Caki2 (cell line): ENCODE data around the gene MME. TPM values are rescaled to one million over a fixed set of nuclear protein-coding genes. Genes with fewer than 3 reads are reported as not detected.

Experiments used
- DNase-seq: peaks from one replicate; pipeline ENCODE4 v3.0.0-alpha.2; 2015; ENCODE audit warnings: low read depth
- in situ Hi-C: cut with HindIII; loops from 2 replicates; pipeline ENCODE4 v1.10.0; 2016; ENCODE audit warnings: low sequenced_read_pairs, low pct_unique_long_range_greater_than_20kb, mixed read lengths
- total RNA-seq: library from RNA; depleted of rRNA; stranded (reverse); fragments of >200 nt; shearing (Covaris generic); gene quantifications from 2 replicates; pipeline ENCODE4 v1.2.3, GENCODE V29; 2014; ENCODE audit warnings: low replicate concordance; rRNA removed

The MME gene
- total RNA-seq: 0.12 and 0.88 TPM in 2 replicates

DNA sequence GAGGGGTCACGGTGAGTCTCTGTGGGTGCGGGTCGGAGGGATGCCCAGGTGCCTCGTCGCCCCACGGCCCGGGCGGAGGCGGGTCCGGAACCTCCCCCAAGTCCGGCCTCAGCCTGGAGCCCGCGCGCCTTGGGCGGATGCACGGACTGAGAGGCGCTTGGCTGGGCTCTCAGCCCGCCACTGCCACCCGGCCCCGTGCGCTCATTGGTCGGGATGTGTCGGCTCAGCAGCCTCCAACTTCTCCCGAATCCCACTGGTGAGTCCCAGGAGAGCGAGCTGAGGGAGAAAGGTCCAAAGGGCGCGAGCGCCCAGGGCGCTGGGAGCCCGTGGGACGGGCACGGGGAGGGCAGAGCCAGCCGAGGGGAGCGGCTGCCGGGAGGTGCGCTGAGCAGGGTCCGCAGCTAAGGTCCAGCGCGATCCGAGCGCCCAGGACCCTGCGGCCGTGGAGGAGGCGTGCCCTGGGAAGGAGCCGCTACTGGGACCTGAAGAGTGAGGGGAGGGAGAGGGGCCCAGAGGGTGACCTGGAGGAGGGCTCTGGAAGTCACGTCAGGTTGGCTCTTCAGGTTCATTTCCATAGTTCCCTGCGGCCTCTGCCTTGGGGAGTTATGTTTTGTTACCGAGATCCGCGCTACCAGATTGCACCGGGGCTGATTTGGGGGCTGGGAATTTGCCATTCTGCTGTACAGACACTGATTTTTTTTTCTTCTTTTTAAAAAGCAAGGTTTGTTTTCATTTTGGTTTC lies at the start of gene MME:
Gene MME, plus strand, starts transcription at position 574 of the 742 bp plus-strand sequence. CDS start 3,849 bp downstream, outside the sequence.
- in situ Hi-C loops: no loop called here
- DNase-seq: peak; percentile 58

DNA sequence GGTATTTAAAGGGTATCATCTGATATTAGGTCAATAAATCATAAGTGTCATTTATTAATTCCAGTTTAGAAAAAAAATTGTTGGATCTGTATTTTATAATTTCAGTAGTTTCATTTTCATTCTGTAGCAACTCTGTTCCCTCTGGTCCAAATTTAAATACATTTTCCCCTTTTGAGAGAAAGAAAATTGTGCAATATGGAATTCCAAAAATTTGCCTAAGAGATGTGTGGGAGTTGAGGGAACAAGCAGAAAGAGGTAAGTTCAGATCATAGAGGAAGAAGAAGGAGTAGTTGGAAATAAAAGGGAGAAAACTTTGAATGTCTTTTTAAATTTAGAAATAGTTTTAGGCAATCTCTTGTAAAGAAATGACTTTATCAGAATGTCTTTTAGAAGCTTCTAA lies 48.9 kb upstream of the MME start:
- DNase-seq: no peak
- in situ Hi-C loops: no loop called here

DNA sequence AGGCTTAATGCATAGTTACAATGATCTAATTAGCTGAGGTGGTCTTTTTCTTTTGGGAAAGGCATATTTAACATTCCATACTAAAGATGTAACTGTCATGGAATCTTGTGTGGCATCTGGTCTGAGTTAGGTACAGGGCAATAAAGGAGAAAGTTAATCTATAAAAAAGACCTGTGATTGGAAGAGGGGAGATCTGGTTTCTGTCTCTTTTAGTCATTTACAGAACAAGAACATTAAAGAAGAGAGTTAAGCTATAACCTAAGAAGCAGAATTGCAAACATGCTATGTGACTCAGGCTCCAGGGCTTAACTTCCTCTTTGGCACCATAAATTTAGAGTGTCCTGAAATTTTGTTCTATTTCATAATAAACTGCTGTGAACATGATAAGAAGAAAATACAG lies 47.2 kb upstream of the MME start:
- in situ Hi-C loops: no loop called here
- no peak for DNase-seq

DNA sequence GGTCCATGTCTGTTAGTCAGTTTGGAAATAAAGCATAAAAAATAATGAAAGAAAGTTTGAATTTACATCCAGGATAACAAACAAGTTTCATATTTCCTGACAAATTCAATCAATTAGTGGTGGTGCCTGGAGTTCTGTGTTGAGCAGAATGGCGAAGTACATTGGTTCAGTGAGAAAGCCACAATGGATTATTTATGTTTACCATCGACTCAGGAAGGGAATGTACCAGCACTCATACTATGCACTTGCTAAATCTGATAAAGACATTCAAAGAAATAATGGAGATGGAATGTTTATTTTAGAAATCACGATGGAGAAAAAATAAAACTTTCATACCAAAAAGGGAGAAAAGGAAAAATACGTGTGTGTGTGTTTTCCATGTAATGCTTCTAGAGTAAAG lies 45.3 kb upstream of the MME start:
- in situ Hi-C loops: no loop called here
- DNase-seq: no peak

DNA sequence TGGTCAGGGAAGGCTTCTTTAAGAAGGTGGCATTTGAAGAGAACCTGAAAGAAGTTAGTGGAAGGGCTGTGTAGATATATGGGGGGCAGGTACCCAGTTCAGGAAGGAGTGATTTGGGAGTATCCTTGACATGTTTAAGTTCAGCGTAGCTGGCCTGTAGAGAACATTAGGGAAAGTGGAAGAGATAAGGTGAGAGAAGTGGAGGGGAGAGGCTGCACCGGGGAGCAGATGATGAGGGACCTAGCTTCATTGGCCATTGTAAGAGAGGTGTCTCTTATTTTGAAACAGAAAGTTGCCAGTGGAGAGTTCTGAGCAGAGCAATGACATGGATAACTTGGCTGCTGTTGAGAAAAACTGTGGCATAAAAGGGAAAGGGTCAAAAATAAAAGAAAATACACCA lies 44.6 kb upstream of the MME start:
- no peak for DNase-seq
- in situ Hi-C loops: no loop called here

DNA sequence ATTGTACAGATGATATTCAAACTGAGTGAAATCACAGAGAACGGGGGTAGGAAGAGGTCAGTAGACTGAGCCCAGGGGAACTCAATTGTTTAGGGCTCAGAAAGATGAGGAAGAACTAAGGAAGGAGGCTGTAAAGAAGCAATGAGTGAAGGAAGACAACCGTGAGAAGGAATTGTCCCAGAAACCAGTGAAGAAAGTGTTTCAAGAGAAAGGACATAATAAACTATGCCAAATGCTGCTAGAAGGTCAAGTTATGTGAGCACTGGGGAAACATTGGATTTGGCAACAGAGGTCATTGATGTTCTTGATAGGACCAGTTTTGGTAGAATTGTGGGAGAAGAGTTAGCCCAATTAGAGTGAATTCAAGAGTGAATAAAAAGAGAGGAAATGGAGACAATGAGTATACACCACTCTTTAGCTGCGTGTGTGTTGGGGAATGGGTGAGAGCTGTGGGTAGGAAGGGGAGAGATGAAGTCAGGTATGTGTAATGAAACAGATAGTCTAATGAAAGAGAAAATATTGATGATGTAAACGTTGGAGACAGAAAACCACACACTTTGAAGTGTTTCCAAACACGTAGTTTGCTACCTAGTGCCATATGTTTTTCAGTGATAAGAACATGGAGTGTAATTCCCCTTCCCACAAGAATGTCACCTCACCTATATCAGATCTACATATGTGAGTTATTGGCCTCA lies 42.5 kb upstream of the MME start:
- DNase-seq: no peak
- in situ Hi-C loops: no loop called here

DNA sequence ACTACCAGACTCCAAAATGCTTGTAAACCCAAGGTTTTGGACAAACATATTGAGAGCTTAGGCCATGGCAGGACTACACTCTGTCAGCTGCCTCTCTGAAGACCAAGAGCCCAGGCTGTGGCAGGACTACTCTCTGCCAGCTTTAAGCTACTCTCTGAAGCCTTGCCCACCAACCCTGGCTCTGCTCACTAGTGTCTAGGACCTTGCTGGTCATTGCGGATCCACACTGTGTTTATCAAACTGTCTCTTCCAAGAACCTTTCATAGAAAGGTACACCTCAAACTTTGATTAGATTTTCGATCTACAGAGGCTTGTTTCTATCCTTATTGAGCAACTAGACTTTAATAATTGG lies 41.9 kb upstream of the MME start:
- DNase-seq: no peak
- in situ Hi-C loops: no loop called here

DNA sequence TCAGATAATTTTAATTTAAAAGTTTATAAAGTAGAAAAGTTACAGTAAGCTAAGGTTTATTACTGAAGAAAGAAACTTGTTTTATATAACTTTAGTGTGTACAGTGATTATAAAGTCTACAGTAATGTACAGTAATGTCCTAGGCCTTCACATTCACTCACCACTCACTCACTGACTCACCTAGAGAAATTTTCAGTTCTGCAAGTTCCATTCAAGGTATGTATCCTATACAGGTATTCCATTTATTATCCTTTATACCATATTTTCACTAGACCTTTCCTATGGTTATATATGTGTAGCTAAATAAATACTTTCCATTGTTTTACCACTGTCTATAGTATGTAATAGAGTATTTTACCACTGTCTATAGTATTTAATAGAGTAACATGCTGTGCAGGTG lies 33.2 kb upstream of the MME start:
- in situ Hi-C loops: no loop called here
- DNase-seq: no peak

DNA sequence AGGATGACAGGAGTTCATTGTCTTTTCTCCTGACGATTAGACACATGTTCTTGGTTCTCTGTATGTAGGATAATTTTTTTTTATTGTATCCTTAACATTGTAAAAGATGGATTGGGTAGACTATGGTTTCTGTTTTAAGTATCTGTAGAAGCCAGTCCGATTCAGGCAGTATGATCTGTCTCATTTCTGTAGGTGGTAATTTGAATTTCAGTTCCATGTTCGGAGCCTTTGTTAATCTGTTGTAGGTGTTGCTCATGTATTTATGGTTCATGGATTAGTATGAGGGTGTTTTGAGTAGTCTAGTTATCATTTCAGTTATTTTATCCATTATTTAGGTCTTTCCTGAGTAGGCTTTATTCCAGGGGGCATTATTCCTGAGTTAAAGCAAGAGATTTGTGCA lies 32.4 kb upstream of the MME start:
- in situ Hi-C loops: no loop called here

DNA sequence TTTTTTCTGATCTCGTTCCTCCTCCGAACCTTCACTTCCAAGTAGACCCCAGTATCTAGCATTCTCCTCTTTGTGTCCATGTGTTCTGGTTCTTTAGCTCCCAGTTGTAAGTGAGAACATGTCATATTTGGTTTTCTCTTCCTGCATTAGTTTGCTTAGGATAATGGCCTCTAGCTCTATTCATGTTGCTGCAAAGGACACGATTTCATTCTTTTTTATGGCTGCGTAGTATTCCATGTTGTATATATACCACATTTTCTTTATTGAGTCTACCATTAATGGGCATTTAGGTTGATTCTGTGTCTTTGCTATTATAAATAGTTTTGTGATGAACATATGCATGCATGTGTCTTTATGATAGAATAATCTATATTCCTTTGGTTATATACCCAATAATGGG lies 30.2 kb upstream of the MME start:
- DNase-seq: no peak
- in situ Hi-C loops: no loop called here

More for the DNA sequence above, 32.4 kb upstream of the MME start:
- DNase-seq: no peak

DNA sequence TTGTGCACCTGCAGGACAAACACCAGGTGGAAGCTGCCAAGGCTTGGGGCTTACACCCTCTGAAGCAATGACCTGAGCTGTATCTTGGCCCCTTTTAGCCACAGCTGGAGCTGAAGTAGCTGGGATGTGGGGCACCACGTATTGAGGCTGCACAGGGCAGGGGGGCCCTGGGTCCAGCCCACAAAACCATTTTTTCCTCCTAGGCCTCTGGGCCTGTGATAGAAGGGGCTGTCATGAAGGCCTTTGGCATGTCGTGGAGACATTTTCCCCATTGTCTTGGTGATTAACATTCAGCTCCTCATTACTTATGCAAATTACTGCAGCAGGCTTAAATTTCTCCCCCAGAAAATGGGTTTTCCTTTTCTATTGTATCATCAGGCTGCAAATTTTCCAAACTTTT lies 27.6 kb upstream of the MME start:
- in situ Hi-C loops: no loop called here
- DNase-seq: no peak

DNA sequence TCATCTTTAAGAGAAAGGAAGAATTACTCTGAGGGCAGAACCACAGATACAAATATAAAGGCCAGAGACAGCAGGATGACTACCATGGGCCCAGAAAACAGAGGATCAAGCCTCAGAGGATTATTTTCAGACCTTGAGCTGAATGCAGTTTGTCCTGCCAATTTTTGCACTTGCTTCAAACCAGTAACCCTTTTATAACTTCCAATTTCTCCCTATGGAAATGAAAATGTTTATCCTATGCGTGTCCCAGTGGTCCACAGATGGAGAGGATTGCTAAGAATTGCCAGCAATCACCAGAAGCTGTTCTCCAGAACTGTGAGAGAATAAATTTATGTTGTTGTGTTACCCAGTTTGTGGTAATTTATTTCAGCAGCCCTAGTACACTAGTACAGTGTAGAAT lies 26.4 kb upstream of the MME start:
- DNase-seq: no peak
- in situ Hi-C loops: no loop called here

DNA sequence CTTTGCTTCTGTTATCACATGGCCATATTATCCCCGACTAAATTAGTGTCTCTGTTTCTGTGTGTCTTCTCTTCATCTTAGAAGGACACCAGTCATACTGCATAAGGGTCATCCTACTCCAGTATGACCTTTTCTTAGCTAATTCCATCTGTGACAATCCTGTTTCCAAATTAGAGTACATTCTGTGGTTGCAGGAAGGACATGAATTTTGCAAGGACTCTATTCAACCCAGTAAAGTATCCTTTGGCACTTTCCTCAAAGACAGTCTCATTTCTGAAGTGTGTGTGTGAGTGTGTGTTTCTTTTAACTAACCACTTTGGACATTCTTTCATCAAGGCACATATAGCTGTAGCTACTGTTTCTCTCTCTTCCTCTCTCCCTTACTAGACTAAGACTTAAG lies 15.2 kb upstream of the MME start:
- no peak for DNase-seq
- in situ Hi-C loops: no loop called here

DNA sequence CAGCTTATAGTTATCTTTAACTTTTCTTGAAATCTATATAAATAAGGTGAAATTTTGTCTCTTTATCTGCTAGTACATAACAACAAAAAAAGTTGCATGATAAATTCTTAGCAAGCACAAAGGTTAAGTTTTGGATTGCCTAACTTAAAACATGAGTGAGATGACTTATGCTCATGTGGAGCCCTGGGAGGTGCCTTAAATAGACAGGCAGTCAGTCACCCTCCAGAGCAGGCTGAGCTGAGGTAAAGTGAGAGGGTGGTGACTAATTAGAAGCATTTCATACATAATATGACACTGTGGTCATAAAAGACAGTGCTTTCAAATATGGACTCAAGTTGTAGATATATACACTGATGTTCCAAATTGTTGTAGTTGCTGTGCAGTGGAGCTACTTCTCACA lies 14.6 kb upstream of the MME start:
- in situ Hi-C loops: no loop called here

DNA sequence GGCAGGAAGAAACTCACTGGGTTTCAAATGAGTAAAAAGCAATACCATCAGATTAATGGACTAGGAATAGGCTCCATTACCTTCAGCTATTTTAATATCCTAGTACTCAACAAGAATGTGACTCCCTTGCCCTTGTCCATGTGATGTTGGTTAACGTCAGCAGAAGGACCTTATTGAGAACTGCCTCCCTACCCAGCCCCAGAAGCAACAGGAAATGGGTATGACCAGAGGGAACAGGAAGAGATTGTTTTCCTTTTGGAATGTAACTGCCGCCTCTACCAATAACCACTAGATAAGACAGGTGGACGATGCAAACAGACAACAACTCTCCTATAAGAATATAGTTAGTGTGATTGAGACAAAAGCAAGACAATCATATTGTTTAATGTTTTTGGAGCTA lies 10.4 kb upstream of the MME start:
- DNase-seq: no peak

More for the DNA sequence above, 14.6 kb upstream of the MME start:
- no peak for DNase-seq

DNA sequence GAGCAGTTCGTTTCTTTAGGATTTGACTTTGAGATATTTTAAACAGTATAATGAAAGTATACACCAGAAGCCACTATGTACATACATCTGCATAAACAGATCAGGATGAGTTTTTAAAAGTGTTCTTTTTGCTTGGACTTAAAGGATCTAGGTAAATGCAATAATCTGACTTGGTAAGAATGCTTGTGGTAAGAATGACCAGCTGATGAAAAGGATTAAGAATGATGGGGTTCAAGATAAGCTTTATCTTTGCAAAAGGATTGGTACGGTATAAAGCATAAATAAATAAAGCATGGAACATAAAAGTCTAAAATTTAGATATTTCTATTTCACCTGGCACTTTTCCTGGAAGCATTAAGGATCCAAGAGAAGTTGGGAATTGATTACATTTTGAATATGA lies 9.8 kb upstream of the MME start:
- in situ Hi-C loops: no loop called here
- no peak for DNase-seq

More for the DNA sequence above, 10.4 kb upstream of the MME start:
- in situ Hi-C loops: no loop called here

DNA sequence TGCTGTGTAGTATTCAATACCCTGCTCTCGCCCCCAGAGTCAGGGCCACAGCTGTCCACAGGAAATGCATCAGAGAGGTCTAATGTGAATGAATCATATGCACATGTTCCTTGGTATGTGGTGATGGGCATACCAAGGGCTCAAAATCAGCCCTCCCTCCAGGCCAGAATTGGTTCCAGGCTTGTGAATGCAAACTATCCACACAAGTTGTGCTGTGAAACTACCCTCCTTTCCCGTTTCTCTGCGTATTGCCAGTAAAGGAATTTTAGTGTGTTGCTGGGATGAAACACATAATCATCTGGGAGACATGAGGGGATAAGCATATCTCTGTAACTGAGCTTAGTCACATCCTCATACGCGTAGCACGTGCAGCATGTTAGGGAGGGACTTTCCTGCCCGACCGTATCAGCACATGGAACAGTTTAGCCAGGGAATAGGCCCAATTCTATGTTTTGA lies 9.2 kb upstream of the MME start:
- in situ Hi-C loops: no loop called here
- DNase-seq: no peak

DNA sequence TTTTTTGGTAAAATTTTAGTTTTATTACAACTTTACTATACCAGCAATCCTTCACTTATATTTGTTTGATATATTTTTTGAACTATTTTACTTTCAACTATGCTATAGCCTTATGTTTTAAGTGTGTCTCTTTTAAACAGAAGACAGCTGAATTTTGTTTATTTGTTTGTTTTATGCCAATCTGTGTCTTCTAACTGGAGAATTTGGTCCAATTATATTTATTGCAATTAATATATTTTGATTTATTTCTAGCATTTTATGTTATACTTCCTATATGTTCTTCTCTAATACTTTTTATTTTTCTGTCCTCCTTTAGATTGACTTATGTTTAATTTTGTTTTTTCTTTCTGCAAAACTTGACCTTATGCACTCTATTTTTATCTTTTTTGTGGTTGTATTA lies 4.9 kb upstream of the MME start:
- no peak for DNase-seq
- in situ Hi-C loops: no loop called here

DNA sequence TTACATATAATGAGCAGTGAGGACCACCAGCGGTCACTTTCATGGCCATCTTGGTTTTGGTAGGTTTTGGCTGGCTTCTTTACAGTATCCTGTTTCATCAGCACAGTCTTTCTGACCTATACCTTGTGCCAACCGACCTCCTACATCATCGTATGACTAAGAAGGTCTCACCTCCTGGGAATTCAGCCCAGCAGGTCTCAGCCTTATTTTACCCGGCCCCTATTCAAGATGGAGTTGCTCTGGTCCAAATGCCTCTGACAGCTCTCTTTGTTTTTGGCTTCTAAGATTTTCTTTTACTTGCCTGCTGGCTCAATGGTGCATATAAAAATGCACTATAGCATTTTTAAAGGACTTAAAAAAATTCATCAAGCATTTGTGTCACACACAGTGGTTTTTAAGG lies 3.2 kb upstream of the MME start:
- in situ Hi-C loops: no loop called here
- no peak for DNase-seq
